ENCODE results near the gene INVS.

Gene INVS

GRCh38 chr9:100222674-100223073, 123.6 kb downstream of the INVS start:
- H3K9ac ChIP-seq (ENCODE audit: low read length) = no peak overlapping the region
- H3F3A ChIP-seq (ENCODE audit: insufficient read depth, low read length) = no peaks in the 10 kb centered on the region
- TF ChIP-seq EZH2 (IDR thresholded peaks at IDR 0.05; ENCODE audit: borderline replicate concordance, low read length) (no peak), CTCF (IDR thresholded peaks at IDR 0.05; ENCODE audit: low read length) (peak; percentile 58)
- H3K79me2 ChIP-seq (ENCODE audit: insufficient read depth, low read length) = no peaks in the 10 kb centered on the region
- H3K4me3 ChIP-seq (ENCODE audit: low read depth, low read length, poor library complexity, severe bottlenecking) = no peak overlapping the region
- H4K20me1 ChIP-seq (ENCODE audit: insufficient read depth, low read length) = no peaks in the 10 kb centered on the region
- H3K27ac ChIP-seq (ENCODE audit: low read depth, low read length, poor library complexity, severe bottlenecking) = no peak overlapping the region
- H2AFZ ChIP-seq (ENCODE audit: low read length) = no peak overlapping the region
- H3K27me3 ChIP-seq (ENCODE audit: insufficient read depth, low read length) = no peaks in the 10 kb centered on the region
- no peak overlapping the region for H3K4me2 ChIP-seq (ENCODE audit: low read length)
- no peaks in the 10 kb centered on the region for H3K9me2 ChIP-seq (ENCODE audit: low read depth, low read length)
- H3K4me1 ChIP-seq (ENCODE audit: insufficient read depth, low read length, severe bottlenecking) = no peaks in the 10 kb centered on the region
- H3K36me3 ChIP-seq (ENCODE audit: insufficient read depth, low read length) = peaks cover 13% of the 10 kb centered on the region; the same call in 1 of the 2 replicates
- no peaks in the 10 kb centered on the region for H3K9me3 ChIP-seq (ENCODE audit: low read length)

- Histone ChIP-seq H3K4me3 (ENCODE audit: low read depth, low read length, poor library complexity, severe bottlenecking) (no peak overlapping the region), H4K20me1 (ENCODE audit: insufficient read depth, low read length) (no peaks in the 10 kb centered on the region), H3K27me3 (ENCODE audit: insufficient read depth, low read length) (no peaks in the 10 kb centered on the region), H2AFZ (ENCODE audit: low read length) (no peak overlapping the region), H3K27ac (ENCODE audit: low read depth, low read length, poor library complexity, severe bottlenecking) (no peak overlapping the region), H3K4me1 (ENCODE audit: insufficient read depth, low read length, severe bottlenecking) (no peaks in the 10 kb centered on the region), H3K79me2 (ENCODE audit: insufficient read depth, low read length) (no peaks in the 10 kb centered on the region), H3K36me3 (ENCODE audit: insufficient read depth, low read length) (peaks cover 18% of the 10 kb centered on the region; the same call in 1 of the 2 replicates), H3K9me3 (ENCODE audit: low read length) (no peaks in the 10 kb centered on the region), H3K4me2 (ENCODE audit: low read length) (no peak overlapping the region), H3K9ac (ENCODE audit: low read length) (no peak overlapping the region), H3F3A (ENCODE audit: insufficient read depth, low read length) (no peaks in the 10 kb centered on the region), H3K9me2 (ENCODE audit: low read depth, low read length) (no peaks in the 10 kb centered on the region)
- TF ChIP-seq CTCF (IDR thresholded peaks at IDR 0.05; ENCODE audit: low read length) = no peak
- TF ChIP-seq EZH2 (IDR thresholded peaks at IDR 0.05; ENCODE audit: borderline replicate concordance, low read length) = no peak
These were observed 128.6 kb downstream of the INVS start for GRCh38 chr9:100227636-100228035.

- TF ChIP-seq CTCF (IDR thresholded peaks at IDR 0.05; ENCODE audit: low read length) (no peak), EZH2 (IDR thresholded peaks at IDR 0.05; ENCODE audit: borderline replicate concordance, low read length) (no peak)
- Histone ChIP-seq H3K36me3 (ENCODE audit: insufficient read depth, low read length) (peaks cover 18% of the 10 kb centered on the region; the same call in 1 of the 2 replicates), H3K27me3 (ENCODE audit: insufficient read depth, low read length) (no peaks in the 10 kb centered on the region), H2AFZ (ENCODE audit: low read length) (no peak overlapping the region), H3K79me2 (ENCODE audit: insufficient read depth, low read length) (no peaks in the 10 kb centered on the region), H3K9me3 (ENCODE audit: low read length) (no peaks in the 10 kb centered on the region), H3K9ac (ENCODE audit: low read length) (no peak overlapping the region), H3K4me1 (ENCODE audit: insufficient read depth, low read length, severe bottlenecking) (no peaks in the 10 kb centered on the region), H3K4me2 (ENCODE audit: low read length) (no peak overlapping the region), H3K9me2 (ENCODE audit: low read depth, low read length) (no peaks in the 10 kb centered on the region), H3K4me3 (ENCODE audit: low read depth, low read length, poor library complexity, severe bottlenecking) (no peak overlapping the region), H3K27ac (ENCODE audit: low read depth, low read length, poor library complexity, severe bottlenecking) (no peak overlapping the region), H4K20me1 (ENCODE audit: insufficient read depth, low read length) (no peaks in the 10 kb centered on the region), H3F3A (ENCODE audit: insufficient read depth, low read length) (no peaks in the 10 kb centered on the region)
These were observed 129.4 kb downstream of the INVS start for GRCh38 chr9:100228352-100228869.

Measured in OCI-LY1 (cell line).